T-helper 2 cell treated with Interferon-gamma antibody and Interleukin-4, amounts not matched to agents 100 ng/mL and 5 ng/mL, for 36 hours (primary cell): ENCODE data around the gene SMIM43. TPM values are rescaled to one million over a fixed set of nuclear protein-coding genes. Genes with fewer than 3 reads are reported as not detected.
"Not testable (repeated sequence)": the region's sequence is repeated elsewhere in the genome, so short reads cannot be mapped to it uniquely, and the experiment has no call there.

Experiments used
- intact Hi-C: fragments of 100-400 bp; cut with micrococcal nuclease; formaldehyde crosslinking; loops from one replicate; pipeline ENCODE4 v1.15.1; 2023
- total RNA-seq: library from RNA; stranded (reverse); gene quantifications from 2 replicates; pipeline ENCODE4 v1.2.3, GENCODE V29; 2022

The SMIM43 gene
- total RNA-seq, 1 donor from 2014 or later = not detected

- intact Hi-C loops = no loop called here
Observed at GRCh38 chr4:121784401-121784800, 19.4 kb upstream of the SMIM43 start.

GRCh38 chr4:121783210-121783609 is 18.2 kb upstream of the SMIM43 start:
- intact Hi-C loops = no loop called here

GRCh38 chr4:121778991-121779628 is 14.1 kb upstream of the SMIM43 start:
- intact Hi-C loops = no loop called here

- intact Hi-C loops = no loop called here
Observed at GRCh38 chr4:121777625-121778024, 12.7 kb upstream of the SMIM43 start.

GRCh38 chr4:121776610-121777401 is 11.8 kb upstream of the SMIM43 start:
- intact Hi-C loops = no loop called here

- intact Hi-C loops = no loop called here
Observed at GRCh38 chr4:121773883-121774282, 8.9 kb upstream of the SMIM43 start.

GRCh38 chr4:121771869-121772268 is 6.9 kb upstream of the SMIM43 start:
- intact Hi-C loops = no loop called here

- intact Hi-C loops = no loop called here
Observed at GRCh38 chr4:121769341-121769740, 4.4 kb upstream of the SMIM43 start.

GRCh38 chr4:121767166-121767565 is 2.2 kb upstream of the SMIM43 start:
- intact Hi-C loops = no loop called here

- intact Hi-C loops = no loop called here
Observed at GRCh38 chr4:121765971-121766538, 1.1 kb upstream of the SMIM43 start.

GRCh38 chr4:121765368-121765705 is 373 bp upstream of the SMIM43 start:
- intact Hi-C loops = no loop called here

GRCh38 chr4:121764303-121764701 is 662 bp downstream of the SMIM43 start:
- intact Hi-C loops = no loop called here

- intact Hi-C loops = no loop called here
Observed at GRCh38 chr4:121760205-121760604, 4.8 kb downstream of the SMIM43 start.

GRCh38 chr4:121758925-121759568 is 5.9 kb downstream of the SMIM43 start:
- intact Hi-C loops = no loop called here

GRCh38 chr4:121752142-121752541 is 12.8 kb downstream of the SMIM43 start:
- intact Hi-C loops = not testable (repeated sequence)

- intact Hi-C loops = no loop called here
Observed at GRCh38 chr4:121749225-121749624, 15.7 kb downstream of the SMIM43 start.

GRCh38 chr4:121742794-121743193 is 22.2 kb downstream of the SMIM43 start:
- intact Hi-C loops = no loop called here

- intact Hi-C loops = no loop called here
Observed at GRCh38 chr4:121741751-121742150, 23.2 kb downstream of the SMIM43 start.

GRCh38 chr4:121740796-121741409 is 24.1 kb downstream of the SMIM43 start:
- intact Hi-C loops = no loop called here

GRCh38 chr4:121739575-121739974 is 25.4 kb downstream of the SMIM43 start:
- intact Hi-C loops = no loop called here

- intact Hi-C loops = no loop called here
Observed at GRCh38 chr4:121738780-121739535, 26.0 kb downstream of the SMIM43 start.
